COLO668 (cell line): ENCODE measurements around the gene ZSWIM9.

ENCODE experiments used
- DNase-seq: peaks from one replicate; lab custom pipeline; 2025; ENCODE audit not compliant: unreplicated experiment; lab: John Stamatoyannopoulos, UW

The ZSWIM9 gene

GRCh38 chr19:48174445-48175030 lies 4.1 kb downstream of the ZSWIM9 start:
- no peak for DNase-seq

GRCh38 chr19:48175578-48175977 lies 5.1 kb downstream of the ZSWIM9 start:
- DNase-seq: no peak

GRCh38 chr19:48176226-48176625 lies 5.7 kb downstream of the ZSWIM9 start:
- DNase-seq: no peak

- no peak for DNase-seq
Measured at GRCh38 chr19:48181505-48181904, 11.0 kb downstream of the ZSWIM9 start.

GRCh38 chr19:48182434-48182833 lies 12.0 kb downstream of the ZSWIM9 start:
- no peak for DNase-seq

- DNase-seq: no peak
Measured at GRCh38 chr19:48183356-48183755, 12.9 kb downstream of the ZSWIM9 start.

- DNase-seq: no peak
Measured at GRCh38 chr19:48186015-48186414, 15.5 kb downstream of the ZSWIM9 start.

GRCh38 chr19:48186541-48186991 lies 16.1 kb downstream of the ZSWIM9 start:
- no peak for DNase-seq

GRCh38 chr19:48190288-48190884 lies 19.9 kb downstream of the ZSWIM9 start:
- peak; percentile 19 for DNase-seq

GRCh38 chr19:48190885-48191284 lies 20.4 kb downstream of the ZSWIM9 start:
- no peak for DNase-seq

- no peak for DNase-seq
Measured at GRCh38 chr19:48192750-48193149, 22.3 kb downstream of the ZSWIM9 start.

- peak; percentile 6 for DNase-seq
Measured at GRCh38 chr19:48194041-48194843, 23.8 kb downstream of the ZSWIM9 start.

- DNase-seq: no peak
Measured at GRCh38 chr19:48194844-48195830, 24.7 kb downstream of the ZSWIM9 start.

GRCh38 chr19:48196321-48196763 lies 25.9 kb downstream of the ZSWIM9 start:
- DNase-seq: no peak

GRCh38 chr19:48196933-48197665 lies 26.6 kb downstream of the ZSWIM9 start:
- DNase-seq: no peak

GRCh38 chr19:48203222-48203793 lies 32.8 kb downstream of the ZSWIM9 start:
- DNase-seq: peak; percentile 23

- peak; percentile 96 for DNase-seq
Measured at GRCh38 chr19:48203794-48204628, 33.5 kb downstream of the ZSWIM9 start.

GRCh38 chr19:48206397-48207093 lies 36.1 kb downstream of the ZSWIM9 start:
- DNase-seq: no peak
